ENCODE data around the gene PSME4. TPM values are rescaled to one million over a fixed set of nuclear protein-coding genes. Genes with fewer than 3 reads are reported as not detected.

The PSME4 gene
- total RNA-seq, 2 donors from 2014 or later = 35.2 to 50.7 TPM

- DNase-seq (no peak), ATAC-seq (no peak)
- intact Hi-C loops (cut with DNase I, micrococcal nuclease) = no loop called here
These were observed 149.0 kb downstream of the PSME4 start for GRCh38 chr2:53821810-53822209.

DNA sequence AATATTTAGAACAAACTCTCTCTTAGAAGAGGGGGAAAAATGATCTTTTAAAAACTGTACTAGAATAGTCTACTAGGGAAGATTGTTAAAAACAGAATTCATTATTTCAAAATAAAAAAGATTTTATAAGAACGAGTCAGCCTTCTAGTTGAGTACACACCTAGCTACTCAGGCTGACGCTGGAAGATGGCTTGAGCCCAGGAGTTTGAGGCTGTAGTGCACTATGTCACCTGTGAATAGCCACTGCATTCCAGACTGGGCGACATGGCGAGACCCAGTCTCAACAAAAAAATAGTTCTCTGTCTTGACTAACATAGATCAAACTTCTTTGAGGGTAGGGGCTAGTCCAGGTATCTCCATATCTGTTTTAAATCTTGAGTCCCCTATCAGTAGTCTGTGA is 150.1 kb downstream of the PSME4 start:
- no peak for ATAC-seq
- intact Hi-C loops (cut with DNase I, micrococcal nuclease) = no loop called here
- no peak for DNase-seq

- peak; percentile 90 for ATAC-seq
- DNase-seq = no peak
- intact Hi-C loops (cut with DNase I, micrococcal nuclease) = no loop called here
These were observed 150.7 kb downstream of the PSME4 start for GRCh38 chr2:53820048-53820447.

GRCh38 chr2:53819634-53820033 is 151.2 kb downstream of the PSME4 start:
- ATAC-seq (peak; percentile 52), DNase-seq (no peak)
- intact Hi-C loops (cut with DNase I, micrococcal nuclease) = loop anchor here in 1 of 2 donors (10.0 kb wide), 1 partner anchor 65 kb away; no protein-coding TSS in a partner anchor

DNA sequence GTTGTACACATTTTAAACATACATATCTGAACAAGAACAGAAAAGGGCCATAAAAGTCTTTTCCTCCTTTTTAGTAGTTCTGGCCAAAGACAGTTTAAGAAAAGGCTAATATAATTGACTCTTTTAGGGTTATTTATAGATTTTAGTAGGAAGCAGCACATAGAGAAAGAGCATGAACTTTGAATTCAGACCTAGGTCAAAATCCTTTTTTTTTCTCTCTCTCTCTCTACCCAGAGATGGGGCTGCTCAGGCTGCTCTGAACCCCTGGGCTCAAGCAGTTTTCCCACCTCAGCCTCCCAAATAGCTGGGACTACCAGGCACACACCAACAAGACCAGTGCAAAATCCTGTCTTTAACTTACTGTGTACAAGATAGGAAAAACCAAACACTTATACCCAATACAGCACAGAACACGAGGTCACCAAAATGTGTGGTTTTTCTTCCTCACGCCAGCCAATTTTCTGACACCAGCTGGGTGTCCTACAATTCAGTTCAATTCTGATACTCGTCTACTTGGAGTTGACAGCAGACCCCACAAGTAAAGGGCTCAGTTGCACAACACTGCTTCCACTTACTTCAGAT is 151.8 kb downstream of the PSME4 start:
- intact Hi-C loops (cut with DNase I, micrococcal nuclease) = loop anchor here in 1 of 2 donors (10.0 kb wide), 1 partner anchor 66 kb away; no protein-coding TSS in a partner anchor
- DNase-seq (no peak), ATAC-seq (no peak)

Small RNA genes within 50 kb of the gene (microRNA-seq; reads per million reads assigned to microRNA genes)
- gene MIR3682 = 0 reads per million in 2 donors

Other genes with a start within 250 kb of the PSME4 start
- 1 to 10 TPM; 3.7 to 4.5 TPM for gene CHAC2, start 203.2 kb downstream of the PSME4 start, total RNA-seq
- 10 to 100 TPM; 11.1 to 11.3 TPM for gene ASB3, start 184.0 kb downstream of the PSME4 start, total RNA-seq
- gene ERLEC1, start 183.9 kb downstream of the PSME4 start, total RNA-seq = 10 to 100 TPM; 38.3 to 43.2 TPM
- gene GPR75, start 111.0 kb downstream of the PSME4 start, total RNA-seq = 1 to 10 TPM; 1.2 to 2.0 TPM
- gene ACYP2, start 144.6 kb upstream of the PSME4 start, total RNA-seq = 10 to 100 TPM; 10.8 to 12.2 TPM